ENCODE results near the gene SBF1.

Gene SBF1

GRCh38 chr22:50497093-50497492, 22.3 kb upstream of the SBF1 start:
- H3K27me3 ChIP-seq (ENCODE audit: control insufficient read depth in 5 of 5, insufficient read depth in 4 of 5, low read length in 5 of 5): peaks cover 0 to 3% (median 0%) of the 10 kb centered on the region in 5 donors
- peaks cover 0 to 5% (median 0%) of the 10 kb centered on the region in 5 donors for H3K4me1 ChIP-seq (ENCODE audit: control insufficient read depth in 5 of 5, insufficient read depth in 5 of 5, low read length in 5 of 5)
- H3K9me3 ChIP-seq (ENCODE audit: control insufficient read depth in 5 of 5, low read length in 5 of 5): no peaks in the 10 kb centered on the region
- H3K4me3 ChIP-seq (ENCODE audit: low read depth in 1 of 5, low read length in 5 of 5): no peak overlapping the region
- no peak overlapping the region for H3K27ac ChIP-seq (ENCODE audit: low read depth, low read length)
- H3K36me3 ChIP-seq (ENCODE audit: control insufficient read depth in 5 of 5, insufficient read depth in 5 of 5, low read length in 5 of 5): peaks cover 0 to under 1% (median under 1%) of the 10 kb centered on the region in 5 donors
- no peak overlapping the region for H3K9ac ChIP-seq (ENCODE audit: low read length in 5 of 5)

GRCh38 chr22:50490531-50491308, 15.9 kb upstream of the SBF1 start:
- H3K4me1 ChIP-seq (ENCODE audit: control insufficient read depth in 5 of 5, insufficient read depth in 5 of 5, low read length in 5 of 5): no peaks in the 10 kb centered on the region
- no peak overlapping the region for H3K27ac ChIP-seq (ENCODE audit: low read depth, low read length)
- no peaks in the 10 kb centered on the region for H3K36me3 ChIP-seq (ENCODE audit: control insufficient read depth in 5 of 5, insufficient read depth in 5 of 5, low read length in 5 of 5)
- no peak overlapping the region for H3K4me3 ChIP-seq (ENCODE audit: low read depth in 1 of 5, low read length in 5 of 5)
- peaks cover 9 to 22% (median 11%) of the 10 kb centered on the region in 5 donors for H3K27me3 ChIP-seq (ENCODE audit: control insufficient read depth in 5 of 5, insufficient read depth in 4 of 5, low read length in 5 of 5)
- no peaks in the 10 kb centered on the region for H3K9me3 ChIP-seq (ENCODE audit: control insufficient read depth in 5 of 5, low read length in 5 of 5)
- no peak overlapping the region for H3K9ac ChIP-seq (ENCODE audit: low read length in 5 of 5)

GRCh38 chr22:50489363-50490243, 14.8 kb upstream of the SBF1 start:
- H3K36me3 ChIP-seq (ENCODE audit: control insufficient read depth in 5 of 5, insufficient read depth in 5 of 5, low read length in 5 of 5): no peaks in the 10 kb centered on the region
- no peaks in the 10 kb centered on the region for H3K9me3 ChIP-seq (ENCODE audit: control insufficient read depth in 5 of 5, low read length in 5 of 5)
- H3K27me3 ChIP-seq (ENCODE audit: control insufficient read depth in 5 of 5, insufficient read depth in 4 of 5, low read length in 5 of 5): peaks cover 9 to 29% (median 11%) of the 10 kb centered on the region in 5 donors
- H3K27ac ChIP-seq (ENCODE audit: low read depth, low read length): no peak overlapping the region
- no peaks in the 10 kb centered on the region for H3K4me1 ChIP-seq (ENCODE audit: control insufficient read depth in 5 of 5, insufficient read depth in 5 of 5, low read length in 5 of 5)
- no peak overlapping the region for H3K9ac ChIP-seq (ENCODE audit: low read length in 5 of 5)
- no peak overlapping the region for H3K4me3 ChIP-seq (ENCODE audit: low read depth in 1 of 5, low read length in 5 of 5)

- no peaks in the 10 kb centered on the region for H3K36me3 ChIP-seq (ENCODE audit: control insufficient read depth in 5 of 5, insufficient read depth in 5 of 5, low read length in 5 of 5)
- H3K27ac ChIP-seq (ENCODE audit: low read depth, low read length): no peak overlapping the region
- no peak overlapping the region for H3K4me3 ChIP-seq (ENCODE audit: low read depth in 1 of 5, low read length in 5 of 5)
- H3K4me1 ChIP-seq (ENCODE audit: control insufficient read depth in 5 of 5, insufficient read depth in 5 of 5, low read length in 5 of 5): no peaks in the 10 kb centered on the region
- H3K9me3 ChIP-seq (ENCODE audit: control insufficient read depth in 5 of 5, low read length in 5 of 5): no peaks in the 10 kb centered on the region
- H3K27me3 ChIP-seq (ENCODE audit: control insufficient read depth in 5 of 5, insufficient read depth in 4 of 5, low read length in 5 of 5): peaks cover 10 to 34% (median 17%) of the 10 kb centered on the region in 5 donors
- no peak overlapping the region for H3K9ac ChIP-seq (ENCODE audit: low read length in 5 of 5)
Measured at GRCh38 chr22:50488886-50489285, 14.1 kb upstream of the SBF1 start.

- H3K9me3 ChIP-seq (ENCODE audit: control insufficient read depth in 5 of 5, low read length in 5 of 5): no peaks in the 10 kb centered on the region
- H3K27me3 ChIP-seq (ENCODE audit: control insufficient read depth in 5 of 5, insufficient read depth in 4 of 5, low read length in 5 of 5): peaks cover 17 to 41% (median 21%) of the 10 kb centered on the region in 5 donors
- no peaks in the 10 kb centered on the region for H3K4me1 ChIP-seq (ENCODE audit: control insufficient read depth in 5 of 5, insufficient read depth in 5 of 5, low read length in 5 of 5)
- H3K9ac ChIP-seq (ENCODE audit: low read length in 5 of 5): no peak overlapping the region
- H3K36me3 ChIP-seq (ENCODE audit: control insufficient read depth in 5 of 5, insufficient read depth in 5 of 5, low read length in 5 of 5): no peaks in the 10 kb centered on the region
- H3K4me3 ChIP-seq (ENCODE audit: low read depth in 1 of 5, low read length in 5 of 5): no peak overlapping the region
- H3K27ac ChIP-seq (ENCODE audit: low read depth, low read length): no peak overlapping the region
Measured at GRCh38 chr22:50488006-50488677, 13.3 kb upstream of the SBF1 start.

- Histone ChIP-seq H3K4me3 (ENCODE audit: low read depth in 1 of 5, low read length in 5 of 5) (no peak overlapping the region), H3K9ac (ENCODE audit: low read length in 5 of 5) (no peak overlapping the region), H3K4me1 (ENCODE audit: control insufficient read depth in 5 of 5, insufficient read depth in 5 of 5, low read length in 5 of 5) (no peaks in the 10 kb centered on the region), H3K27me3 (ENCODE audit: control insufficient read depth in 5 of 5, insufficient read depth in 4 of 5, low read length in 5 of 5) (peaks cover 24 to 47% (median 26%) of the 10 kb centered on the region in 5 donors), H3K36me3 (ENCODE audit: control insufficient read depth in 5 of 5, insufficient read depth in 5 of 5, low read length in 5 of 5) (no peaks in the 10 kb centered on the region), H3K9me3 (ENCODE audit: control insufficient read depth in 5 of 5, low read length in 5 of 5) (no peaks in the 10 kb centered on the region), H3K27ac (ENCODE audit: low read depth, low read length) (no peak overlapping the region)
Measured at GRCh38 chr22:50487290-50488005, 12.6 kb upstream of the SBF1 start.

GRCh38 chr22:50486561-50487289, 11.9 kb upstream of the SBF1 start, which contains the start of gene MIOX:
Gene MIOX (plus strand): TSS chr22:50486859. CDS start chr22:50486898, 39 bp downstream.
- no peaks in the 10 kb centered on the region for H3K9me3 ChIP-seq (ENCODE audit: control insufficient read depth in 5 of 5, low read length in 5 of 5)
- no peak within 1 kb of the TSS for H3K4me3 ChIP-seq (ENCODE audit: low read depth in 1 of 5, low read length in 5 of 5)
- no peak within 1 kb of the TSS for H3K27ac ChIP-seq (ENCODE audit: low read depth, low read length)
- H3K4me1 ChIP-seq (ENCODE audit: control insufficient read depth in 5 of 5, insufficient read depth in 5 of 5, low read length in 5 of 5): peaks cover 0 to 7% (median 5%) of the 10 kb centered on the region in 5 donors
- no peaks in the 10 kb centered on the region for H3K36me3 ChIP-seq (ENCODE audit: control insufficient read depth in 5 of 5, insufficient read depth in 5 of 5, low read length in 5 of 5)
- H3K9ac ChIP-seq (ENCODE audit: low read length in 5 of 5): no peak within 1 kb of the TSS
- H3K27me3 ChIP-seq (ENCODE audit: control insufficient read depth in 5 of 5, insufficient read depth in 4 of 5, low read length in 5 of 5): peaks cover 30 to 55% (median 33%) of the 10 kb centered on the region in 5 donors

GRCh38 chr22:50485221-50486131, 10.6 kb upstream of the SBF1 start:
- Histone ChIP-seq H3K27me3 (ENCODE audit: control insufficient read depth in 5 of 5, insufficient read depth in 4 of 5, low read length in 5 of 5) (peaks cover 32 to 62% (median 39%) of the 10 kb centered on the region in 5 donors), H3K9me3 (ENCODE audit: control insufficient read depth in 5 of 5, low read length in 5 of 5) (no peaks in the 10 kb centered on the region), H3K27ac (ENCODE audit: low read depth, low read length) (no peak overlapping the region), H3K36me3 (ENCODE audit: control insufficient read depth in 5 of 5, insufficient read depth in 5 of 5, low read length in 5 of 5) (no peaks in the 10 kb centered on the region), H3K9ac (ENCODE audit: low read length in 5 of 5) (no peak overlapping the region), H3K4me3 (ENCODE audit: low read depth in 1 of 5, low read length in 5 of 5) (no peak overlapping the region), H3K4me1 (ENCODE audit: control insufficient read depth in 5 of 5, insufficient read depth in 5 of 5, low read length in 5 of 5) (peaks cover 0 to 14% (median 8%) of the 10 kb centered on the region in 5 donors)

Data from subcutaneous abdominal adipose tissue (tissue), 5 donors.